VCaP (cell line): ENCODE data around the gene TPM2.

Experiments
- H3K27ac ChIP-seq: fragments of 450-650 bp; 2 replicates; pipeline ENCODE4 v1.5.1; 2017
- CTCF ChIP-seq: fragments of 450-650 bp; conservative IDR thresholded peaks from 2 replicates; pipeline ENCODE4 v1.5.1; 2017; ENCODE audit warnings: mild to moderate bottlenecking, moderate library complexity

TPM2 gene

GRCh38 chr9:35718721-35719511, 29.2 kb upstream of the TPM2 start:
- no peak overlapping the region for H3K27ac ChIP-seq
- no peak for TF ChIP-seq CTCF

GRCh38 chr9:35717132-35717870, 27.6 kb upstream of the TPM2 start:
- H3K27ac ChIP-seq: no peak overlapping the region
- no peak for TF ChIP-seq CTCF

- H3K27ac ChIP-seq: no peak overlapping the region
- TF ChIP-seq CTCF: no peak
These were observed 26.5 kb upstream of the TPM2 start for GRCh38 chr9:35716230-35716629.

GRCh38 chr9:35714579-35715252, 25.0 kb upstream of the TPM2 start:
- H3K27ac ChIP-seq: no peak overlapping the region
- TF ChIP-seq CTCF: no peak

- TF ChIP-seq CTCF: no peak
- no peak overlapping the region for H3K27ac ChIP-seq
These were observed 24.4 kb upstream of the TPM2 start for GRCh38 chr9:35714123-35714522.

DNA sequence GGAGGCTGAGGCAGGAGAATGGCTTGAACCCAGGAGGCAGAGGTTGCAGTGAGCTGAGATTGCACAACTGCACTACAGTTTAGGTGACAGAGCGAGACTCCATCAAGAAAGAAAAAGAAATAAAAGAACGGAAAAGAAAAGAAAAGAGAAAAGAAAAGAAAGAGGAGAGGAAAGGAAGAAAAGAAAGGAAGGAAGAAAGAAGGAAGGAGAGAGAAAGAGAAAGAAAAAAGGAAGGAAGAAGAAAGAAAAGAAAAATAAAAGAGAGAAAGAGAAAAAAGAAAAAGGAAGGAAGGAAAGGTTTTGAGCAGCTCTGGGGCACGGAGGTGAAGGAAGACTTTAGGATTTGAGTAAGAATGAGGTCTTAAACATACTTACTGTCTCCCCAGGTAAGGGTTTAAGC, 23.9 kb upstream of the TPM2 start:
- no peak overlapping the region for H3K27ac ChIP-seq
- TF ChIP-seq CTCF: no peak

- no peak overlapping the region for H3K27ac ChIP-seq
- peak; percentile 16 for TF ChIP-seq CTCF
These were observed 23.2 kb upstream of the TPM2 start for GRCh38 chr9:35712762-35713400.
